SK-N-MC (cell line): ENCODE results near the gene STIMATE.

Source experiments
- EZH2 ChIP-seq: fragments of 200-600 bp; sonication (generic); IDR thresholded peaks from one replicate; pipeline ENCODE4 v1.6.1; 2017; ENCODE audit warnings: antibody characterized with exemption
- FOXP2 ChIP-seq: optimal IDR thresholded peaks from 2 replicates; pipeline ENCODE3; 2011; ENCODE audit warnings: mild to moderate bottlenecking, moderate library complexity; ENCODE audit not compliant: insufficient read depth; ENCODE audit errors: extremely low read length, control extremely low read depth

DNA sequence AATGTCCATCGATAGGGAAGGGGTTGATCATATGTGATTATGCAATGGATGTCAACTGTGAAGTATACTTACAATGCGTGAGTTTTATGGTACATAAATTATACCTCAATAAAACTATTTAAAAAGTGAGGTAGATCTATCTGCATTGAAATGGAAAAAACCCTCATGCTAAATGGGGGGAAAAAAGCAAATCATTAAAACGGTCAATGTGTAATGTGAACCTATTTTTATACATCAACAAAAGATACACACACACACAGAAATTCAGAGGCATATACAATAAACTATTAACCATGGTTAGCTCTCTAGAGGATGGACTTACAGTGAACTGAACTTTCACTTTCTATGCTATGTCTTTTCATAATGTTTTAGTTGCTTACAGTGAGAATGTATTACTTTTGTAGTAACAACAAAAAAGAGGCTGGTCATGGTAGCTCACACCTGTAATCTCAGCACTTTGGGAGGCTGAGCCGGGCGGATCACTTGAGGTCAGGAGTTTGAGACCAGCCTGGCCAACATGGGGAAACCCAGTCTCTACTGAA, 23.1 kb downstream of the STIMATE start:
- TF ChIP-seq FOXP2 (no peak), EZH2 (no peak)
